ENCODE measurements around the gene CNKSR2.

CNKSR2 gene

GRCh38 chrX:21655901-21656586 is 281.8 kb downstream of the CNKSR2 start:
- no peak overlapping the region for H3K4me3 ChIP-seq (ENCODE audit: low read depth, low read length)
- no peak for TF ChIP-seq CTCF (IDR thresholded peaks at IDR 0.05; ENCODE audit: borderline replicate concordance, insufficient read depth, low read depth, low read length)

GRCh38 chrX:21656587-21657317 is 282.5 kb downstream of the CNKSR2 start:
- no peak for TF ChIP-seq CTCF (IDR thresholded peaks at IDR 0.05; ENCODE audit: borderline replicate concordance, insufficient read depth, low read depth, low read length)
- no peak overlapping the region for H3K4me3 ChIP-seq (ENCODE audit: low read depth, low read length)

GRCh38 chrX:21657318-21658151 is 283.3 kb downstream of the CNKSR2 start:
- H3K4me3 ChIP-seq (ENCODE audit: low read depth, low read length), result no peak overlapping the region
- TF ChIP-seq CTCF (IDR thresholded peaks at IDR 0.05; ENCODE audit: borderline replicate concordance, insufficient read depth, low read depth, low read length), result no peak

GRCh38 chrX:21658152-21658737 is 284.0 kb downstream of the CNKSR2 start, which contains the start of gene KLHL34:
TSS of gene KLHL34 (minus strand) at chrX:21658330. CDS start at chrX:21657788, 542 bp downstream.
- H3K4me3 ChIP-seq (ENCODE audit: low read depth, low read length), result no peak within 1 kb of the TSS
- TF ChIP-seq CTCF (IDR thresholded peaks at IDR 0.05; ENCODE audit: borderline replicate concordance, insufficient read depth, low read depth, low read length), result no peak

- no peak overlapping the region for H3K4me3 ChIP-seq (ENCODE audit: low read depth, low read length)
- no peak for TF ChIP-seq CTCF (IDR thresholded peaks at IDR 0.05; ENCODE audit: borderline replicate concordance, insufficient read depth, low read depth, low read length)
Measured at GRCh38 chrX:21658746-21659145, 284.5 kb downstream of the CNKSR2 start.

GRCh38 chrX:21659320-21659719 is 285.1 kb downstream of the CNKSR2 start:
- no peak for TF ChIP-seq CTCF (IDR thresholded peaks at IDR 0.05; ENCODE audit: borderline replicate concordance, insufficient read depth, low read depth, low read length)
- no peak overlapping the region for H3K4me3 ChIP-seq (ENCODE audit: low read depth, low read length)
